ENCODE results near the gene PPP1R3D.

GRCh38 chr20:59920944-59921343, 19.2 kb downstream of the PPP1R3D start:
- no peak for TF ChIP-seq ZFP3 (CRISPR knock-in tag; IDR thresholded peaks at IDR 0.05)
- no peak for TF ChIP-seq TCF4 (CRISPR knock-in tag; IDR thresholded peaks at IDR 0.05; ENCODE audit: borderline replicate concordance)
- TF ChIP-seq ZNF70 (CRISPR knock-in tag; IDR thresholded peaks at IDR 0.05): no peak
- TF ChIP-seq ARNTL (CRISPR knock-in tag; IDR thresholded peaks at IDR 0.05; ENCODE audit: borderline replicate concordance, low read depth): no peak
- no peak for TF ChIP-seq BACH2 (CRISPR knock-in tag; IDR thresholded peaks at IDR 0.05; ENCODE audit: borderline replicate concordance)
- TF ChIP-seq CREB5 (CRISPR knock-in tag; IDR thresholded peaks at IDR 0.05; ENCODE audit: low read depth): no peak
- TF ChIP-seq PATZ1 (CRISPR knock-in tag; IDR thresholded peaks at IDR 0.05; ENCODE audit: borderline replicate concordance): no peak
- TF ChIP-seq ZFP30 (CRISPR knock-in tag; IDR thresholded peaks at IDR 0.05): no peak
- no peak for TF ChIP-seq ISL1 (CRISPR knock-in tag; IDR thresholded peaks at IDR 0.05)
- TF ChIP-seq TSHZ2 (CRISPR knock-in tag; IDR thresholded peaks at IDR 0.05): no peak
- TF ChIP-seq TOX (CRISPR knock-in tag; IDR thresholded peaks at IDR 0.05; ENCODE audit: borderline replicate concordance): no peak
- no peak for TF ChIP-seq CSDC2 (CRISPR knock-in tag; IDR thresholded peaks at IDR 0.05)
- TF ChIP-seq SNAI2 (CRISPR knock-in tag; IDR thresholded peaks at IDR 0.05): no peak
